Glomerular endothelial cell (primary cell): ENCODE results near the gene ACACB. TPM values are rescaled to one million over a fixed set of nuclear protein-coding genes. Genes with fewer than 3 reads are reported as not detected.

Experiments used
- DNase-seq: peaks from one replicate; pipeline ENCODE4 v3.0.0-alpha.2; 2011; ENCODE audit warnings: low read depth, low spot score; ENCODE audit errors: extremely low read depth
- total RNA-seq: library from RNA; depleted of rRNA; stranded (reverse); fragments of >200 nt; gene quantifications from 2 replicates; pipeline ENCODE4 v1.2.3, GENCODE V29; 2015

ACACB gene
- total RNA-seq, 1 donor from 2014 or later, result 6.0 TPM

GRCh38 chr12:109203480-109203879, 87.1 kb downstream of the ACACB start:
- DNase-seq, result no peak

- no peak for DNase-seq
Measured at GRCh38 chr12:109209082-109209481, 92.7 kb downstream of the ACACB start.

- DNase-seq, result no peak
Measured at GRCh38 chr12:109212460-109213115, 96.2 kb downstream of the ACACB start.

- no peak for DNase-seq
Measured at GRCh38 chr12:109214131-109214530, 97.7 kb downstream of the ACACB start.

GRCh38 chr12:109218996-109219395, 102.6 kb downstream of the ACACB start:
- DNase-seq, result no peak

GRCh38 chr12:109219938-109220337, 103.6 kb downstream of the ACACB start:
- DNase-seq, result no peak

- DNase-seq, result no peak
Measured at GRCh38 chr12:109221277-109221931, 105.0 kb downstream of the ACACB start.

GRCh38 chr12:109222062-109222461, 105.7 kb downstream of the ACACB start:
- no peak for DNase-seq

- DNase-seq, result no peak
Measured at GRCh38 chr12:109222496-109222895, 106.1 kb downstream of the ACACB start.

- DNase-seq, result no peak
Measured at GRCh38 chr12:109223211-109223610, 106.8 kb downstream of the ACACB start.

- no peak for DNase-seq
Measured at GRCh38 chr12:109223868-109224267, 107.5 kb downstream of the ACACB start.

- DNase-seq, result no peak
Measured at GRCh38 chr12:109228664-109229063, 112.3 kb downstream of the ACACB start.

GRCh38 chr12:109230193-109230592, 113.8 kb downstream of the ACACB start:
- no peak for DNase-seq

- DNase-seq, result no peak
Measured at GRCh38 chr12:109232731-109233130, 116.3 kb downstream of the ACACB start.

- no peak for DNase-seq
Measured at GRCh38 chr12:109234012-109234411, 117.6 kb downstream of the ACACB start.

- no peak for DNase-seq
Measured at GRCh38 chr12:109236257-109236656, 119.9 kb downstream of the ACACB start.

GRCh38 chr12:109239179-109239578, 122.8 kb downstream of the ACACB start:
- DNase-seq, result no peak

- no peak for DNase-seq
Measured at GRCh38 chr12:109239691-109240090, 123.3 kb downstream of the ACACB start.

- no peak for DNase-seq
Measured at GRCh38 chr12:109240365-109240764, 124.0 kb downstream of the ACACB start.

- no peak for DNase-seq
Measured at GRCh38 chr12:109241936-109242335, 125.5 kb downstream of the ACACB start.

- DNase-seq, result peak; percentile 33
Measured at GRCh38 chr12:109244073-109244472, 127.7 kb downstream of the ACACB start.

- DNase-seq, result no peak
Measured at GRCh38 chr12:109246221-109246620, 129.8 kb downstream of the ACACB start.
